Measurements from ENCODE around the gene PRR15L.

The PRR15L gene

GRCh38 chr17:47983492-47984223, 26.0 kb upstream of the PRR15L start:
- Histone ChIP-seq H2AFZ (ENCODE audit: low read depth, low read length, severe bottlenecking) (no peak overlapping the region), H4K20me1 (ENCODE audit: low read depth, low read length) (no peaks in the 10 kb centered on the region), H3F3A (ENCODE audit: insufficient read depth) (no peaks in the 10 kb centered on the region), H3K4me2 (ENCODE audit: low read depth, low read length, poor library complexity, severe bottlenecking) (no peak overlapping the region), H3K36me3 (ENCODE audit: low read length) (peaks cover 7% of the 10 kb centered on the region; the same call in 1 of the 2 replicates), H3K4me3 (ENCODE audit: insufficient read depth, low read length, poor library complexity, severe bottlenecking) (no peak overlapping the region), H3K27me3 (ENCODE audit: low read length) (no peaks in the 10 kb centered on the region), H3K27ac (ENCODE audit: low read depth, low read length) (no peak overlapping the region), H3K9ac (ENCODE audit: low read length) (no peak overlapping the region), H3K9me2 (replicated peaks; ENCODE audit: insufficient read depth, low read length) (no peaks in the 10 kb centered on the region), H3K9me3 (ENCODE audit: insufficient read depth, low read length) (no peaks in the 10 kb centered on the region), H3K79me2 (ENCODE audit: insufficient read depth, low read length) (no peaks in the 10 kb centered on the region)
- TF ChIP-seq CTCF (IDR thresholded peaks at IDR 0.05; ENCODE audit: insufficient read depth, low read length, poor library complexity, severe bottlenecking) (no peak), EZH2phosphoT487 (conservative IDR thresholded peaks at IDR 0.05; ENCODE audit: low read length) (no peak)

- no peak for TF ChIP-seq EZH2phosphoT487 (conservative IDR thresholded peaks at IDR 0.05; ENCODE audit: low read length)
- no peaks in the 10 kb centered on the region for H3K79me2 ChIP-seq (ENCODE audit: insufficient read depth, low read length)
- no peaks in the 10 kb centered on the region for H4K20me1 ChIP-seq (ENCODE audit: low read depth, low read length)
- no peak overlapping the region for H2AFZ ChIP-seq (ENCODE audit: low read depth, low read length, severe bottlenecking)
- H3K9me2 ChIP-seq (replicated peaks; ENCODE audit: insufficient read depth, low read length) = no peaks in the 10 kb centered on the region
- no peak overlapping the region for H3K27ac ChIP-seq (ENCODE audit: low read depth, low read length)
- no peaks in the 10 kb centered on the region for H3K9me3 ChIP-seq (ENCODE audit: insufficient read depth, low read length)
- peaks cover 7% of the 10 kb centered on the region; the same call in 1 of the 2 replicates for H3K36me3 ChIP-seq (ENCODE audit: low read length)
- no peak overlapping the region for H3K4me3 ChIP-seq (ENCODE audit: insufficient read depth, low read length, poor library complexity, severe bottlenecking)
- H3K4me2 ChIP-seq (ENCODE audit: low read depth, low read length, poor library complexity, severe bottlenecking) = no peak overlapping the region
- H3K9ac ChIP-seq (ENCODE audit: low read length) = no peak overlapping the region
- no peaks in the 10 kb centered on the region for H3F3A ChIP-seq (ENCODE audit: insufficient read depth)
- no peaks in the 10 kb centered on the region for H3K27me3 ChIP-seq (ENCODE audit: low read length)
These were observed 25.1 kb upstream of the PRR15L start for GRCh38 chr17:47982645-47983390.

GRCh38 chr17:47982091-47982617, 24.5 kb upstream of the PRR15L start:
- no peak for TF ChIP-seq EZH2phosphoT487 (conservative IDR thresholded peaks at IDR 0.05; ENCODE audit: low read length)
- TF ChIP-seq CTCF (IDR thresholded peaks at IDR 0.05; ENCODE audit: insufficient read depth, low read length, poor library complexity, severe bottlenecking) = no peak
- H3K27ac ChIP-seq (ENCODE audit: low read depth, low read length) = no peak overlapping the region
- no peaks in the 10 kb centered on the region for H3K9me2 ChIP-seq (replicated peaks; ENCODE audit: insufficient read depth, low read length)
- H3K9me3 ChIP-seq (ENCODE audit: insufficient read depth, low read length) = no peaks in the 10 kb centered on the region
- no peak overlapping the region for H3K4me3 ChIP-seq (ENCODE audit: insufficient read depth, low read length, poor library complexity, severe bottlenecking)
- no peaks in the 10 kb centered on the region for H3K27me3 ChIP-seq (ENCODE audit: low read length)
- no peaks in the 10 kb centered on the region for H3F3A ChIP-seq (ENCODE audit: insufficient read depth)
- no peaks in the 10 kb centered on the region for H4K20me1 ChIP-seq (ENCODE audit: low read depth, low read length)
- no peak overlapping the region for H2AFZ ChIP-seq (ENCODE audit: low read depth, low read length, severe bottlenecking)
- H3K36me3 ChIP-seq (ENCODE audit: low read length) = peaks cover 7% of the 10 kb centered on the region; the same call in 1 of the 2 replicates
- no peak overlapping the region for H3K9ac ChIP-seq (ENCODE audit: low read length)
- H3K4me2 ChIP-seq (ENCODE audit: low read depth, low read length, poor library complexity, severe bottlenecking) = no peak overlapping the region
- H3K79me2 ChIP-seq (ENCODE audit: insufficient read depth, low read length) = no peaks in the 10 kb centered on the region

Measured in SU-DHL-6 (cell line).